ENCODE measurements around the gene LIN7A. TPM values are rescaled to one million over a fixed set of nuclear protein-coding genes. Genes with fewer than 3 reads are reported as not detected.

LIN7A gene
- total and polyA plus RNA-seq, 2 of the 4 experiments (the other 2 are of a cell fraction): 10.8 to 24.7 TPM

DNA sequence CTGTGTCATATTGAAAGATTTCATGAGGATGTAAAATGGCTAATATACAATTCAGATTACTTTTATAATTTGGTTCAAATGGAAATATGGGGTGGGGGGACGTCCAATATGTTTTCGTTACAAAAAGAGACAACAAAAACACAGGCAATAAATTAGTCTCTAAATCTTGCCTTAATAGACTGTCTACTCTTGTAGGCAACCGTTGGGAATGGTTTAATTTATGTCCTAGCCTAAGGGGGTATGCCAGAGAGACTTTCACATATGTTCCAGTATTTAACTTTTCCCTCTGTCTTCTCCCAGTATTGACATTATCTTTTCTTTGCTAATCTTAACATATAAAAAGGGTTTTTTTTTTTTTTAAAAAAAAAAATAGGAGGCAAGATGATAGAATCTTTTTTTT, 41.5 kb upstream of the LIN7A start:
- Histone ChIP-seq H3K4me1 (ENCODE audit: control insufficient read depth, insufficient read depth, low read length) (no peaks in the 10 kb centered on the region), H4K5ac (ENCODE audit: low read depth, low read length) (no peak overlapping the region), H4K20me1 (ENCODE audit: insufficient read depth, low read length) (no peaks in the 10 kb centered on the region), H2BK20ac (ENCODE audit: low read depth, low read length) (no peak overlapping the region), H2BK15ac (ENCODE audit: low read depth, low read length) (no peak overlapping the region), H2BK5ac (ENCODE audit: low read depth, low read length, poor library complexity, severe bottlenecking) (no peak overlapping the region), H3K9me1 (ENCODE audit: insufficient read depth, low read length) (no peaks in the 10 kb centered on the region), H3K36me3 (ENCODE audit: control insufficient read depth, insufficient read depth, low read length) (no peaks in the 10 kb centered on the region), H3K56ac (ENCODE audit: extremely low read depth, insufficient read depth, low read length) (no peak overlapping the region), H3K79me1 (ENCODE audit: low read depth in 1 of 2, low read length in 2 of 2) (no peaks in the 10 kb centered on the region), H2AFZ (replicated peaks; ENCODE audit: low read length, poor library complexity) (no peak overlapping the region), H3K18ac (ENCODE audit: low read depth, low read length) (no peak overlapping the region), H3K4ac (ENCODE audit: low read depth, low read length) (no peak overlapping the region), H3K27ac (ENCODE audit: insufficient read depth, low read length) (no peak overlapping the region), H3K4me3 (ENCODE audit: insufficient read depth, low read depth, low read length) (no peak overlapping the region), H2AK5ac (ENCODE audit: low read depth, low read length) (no peak overlapping the region), H3K27me3 (ENCODE audit: control insufficient read depth, insufficient read depth, low read length) (no peaks in the 10 kb centered on the region), H4K91ac (ENCODE audit: insufficient read depth, low read depth, low read length) (no peak overlapping the region), H3K23ac (ENCODE audit: low read depth, low read length) (no peak overlapping the region), H3K4me2 (ENCODE audit: low read depth, low read length) (no peak overlapping the region), H4K8ac (ENCODE audit: low read depth in 2 of 2, low read length in 2 of 2) (no peak overlapping the region), H3K9me3 (ENCODE audit: control insufficient read depth, insufficient read depth, low read length) (no peaks in the 10 kb centered on the region), H2BK120ac (ENCODE audit: low read depth, low read length) (no peak overlapping the region), H3K9ac (ENCODE audit: low read depth, low read length) (no peak overlapping the region), H3K14ac (replicated peaks; ENCODE audit: low read depth, low read length) (no peak overlapping the region), H2AK9ac (replicated peaks; ENCODE audit: low read depth, low read length, poor library complexity) (no peak overlapping the region)
- POLR2A ChIA-PET (ENCODE audit: unreplicated experiment): no interaction called here
- TF ChIP-seq BHLHE40 (IDR thresholded peaks at IDR 0.05; ENCODE audit: low read depth, low read length): no peak
- TF ChIP-seq, protein P1, sequence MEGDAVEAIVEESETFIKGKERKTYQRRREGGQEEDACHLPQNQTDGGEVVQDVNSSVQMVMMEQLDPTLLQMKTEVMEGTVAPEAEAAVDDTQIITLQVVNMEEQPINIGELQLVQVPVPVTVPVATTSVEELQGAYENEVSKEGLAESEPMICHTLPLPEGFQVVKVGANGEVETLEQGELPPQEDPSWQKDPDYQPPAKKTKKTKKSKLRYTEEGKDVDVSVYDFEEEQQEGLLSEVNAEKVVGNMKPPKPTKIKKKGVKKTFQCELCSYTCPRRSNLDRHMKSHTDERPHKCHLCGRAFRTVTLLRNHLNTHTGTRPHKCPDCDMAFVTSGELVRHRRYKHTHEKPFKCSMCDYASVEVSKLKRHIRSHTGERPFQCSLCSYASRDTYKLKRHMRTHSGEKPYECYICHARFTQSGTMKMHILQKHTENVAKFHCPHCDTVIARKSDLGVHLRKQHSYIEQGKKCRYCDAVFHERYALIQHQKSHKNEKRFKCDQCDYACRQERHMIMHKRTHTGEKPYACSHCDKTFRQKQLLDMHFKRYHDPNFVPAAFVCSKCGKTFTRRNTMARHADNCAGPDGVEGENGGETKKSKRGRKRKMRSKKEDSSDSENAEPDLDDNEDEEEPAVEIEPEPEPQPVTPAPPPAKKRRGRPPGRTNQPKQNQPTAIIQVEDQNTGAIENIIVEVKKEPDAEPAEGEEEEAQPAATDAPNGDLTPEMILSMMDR (conservative IDR thresholded peaks at IDR 0.05; ENCODE audit: low read depth, low read length): no peak
- no peak for TF ChIP-seq USF2 (IDR thresholded peaks at IDR 0.05; ENCODE audit: low read depth, low read length)
- no peak for TF ChIP-seq RCOR1 (IDR thresholded peaks at IDR 0.05; ENCODE audit: insufficient replicate concordance, low read length)
- DNase-seq (no peak), ATAC-seq (ENCODE audit: low read depth) (no peak)
- CTCF ChIA-PET: no interaction called here
- dilution Hi-C loops (cut with HindIII; ENCODE audit: low sequenced_read_pairs, unreplicated experiment): no loop called here
- in situ Hi-C loops (cut with MboI; ENCODE audit: low sequenced_read_pairs): no loop called here
- WGBS, 2 experiments (ENCODE audit: extremely low coverage in 2 of 2, insufficient read length in 1 of 2): no CpG with 5 or more reads among the region's 3 CpGs
- intact Hi-C loops (cut with micrococcal nuclease): no loop called here
- BruUV-seq (replicated peaks): no TSS peak

All from IMR-90 (cell line).